SIG-M5 treated with dmso at 0.1 percent for 504 hours (cell line): ENCODE measurements around the gene TAS2R13.

Source experiments
- DNase-seq: peaks from one replicate; lab custom pipeline; 2025; ENCODE audit not compliant: unreplicated experiment; lab: John Stamatoyannopoulos, UW

TAS2R13 gene

GRCh38 chr12:10909462-10909861 is at the start of gene TAS2R13:
TSS of gene TAS2R13 (minus strand) at chr12:10909562. CDS start at chr12:10909298, 264 bp downstream.
- DNase-seq: no peak

GRCh38 chr12:10957741-10958140 is 48.4 kb upstream of the TAS2R13 start:
- no peak for DNase-seq

- no peak for DNase-seq
Measured at GRCh38 chr12:10956085-10956484, 46.7 kb upstream of the TAS2R13 start.

- no peak for DNase-seq
Measured at GRCh38 chr12:10952645-10953044, 43.3 kb upstream of the TAS2R13 start.

- DNase-seq: no peak
Measured at GRCh38 chr12:10943167-10943566, 33.8 kb upstream of the TAS2R13 start.

- DNase-seq: no peak
Measured at GRCh38 chr12:10941916-10942607, 32.7 kb upstream of the TAS2R13 start.

- DNase-seq: no peak
Measured at GRCh38 chr12:10941369-10941768, 32.0 kb upstream of the TAS2R13 start.

- no peak for DNase-seq
Measured at GRCh38 chr12:10940389-10940788, 31.0 kb upstream of the TAS2R13 start.

- no peak for DNase-seq
Measured at GRCh38 chr12:10939163-10939562, 29.8 kb upstream of the TAS2R13 start, which contains the start of gene TAS2R14. TSS of gene TAS2R14 (minus strand) at chr12:10939263. CDS start at chr12:10939207, 56 bp downstream.

- peak; percentile 3 for DNase-seq
Measured at GRCh38 chr12:10936506-10936905, 27.1 kb upstream of the TAS2R13 start.

- no peak for DNase-seq
Measured at GRCh38 chr12:10928746-10929286, 19.5 kb upstream of the TAS2R13 start, which contains the start of gene PRH2. TSS of gene PRH2 (plus strand) at chr12:10929236. CDS start at chr12:10929274, 38 bp downstream.

GRCh38 chr12:10926269-10926668 is 16.9 kb upstream of the TAS2R13 start:
- DNase-seq: no peak

GRCh38 chr12:10919809-10920208 is 10.4 kb upstream of the TAS2R13 start:
- no peak for DNase-seq

GRCh38 chr12:10910380-10910779 is 1.0 kb upstream of the TAS2R13 start:
- DNase-seq: no peak

- DNase-seq: no peak
Measured at GRCh38 chr12:10904686-10905085, 4.7 kb downstream of the TAS2R13 start.

- DNase-seq: no peak
Measured at GRCh38 chr12:10901427-10901826, 7.9 kb downstream of the TAS2R13 start.

- DNase-seq: no peak
Measured at GRCh38 chr12:10900972-10901371, 8.4 kb downstream of the TAS2R13 start.

- DNase-seq: no peak
Measured at GRCh38 chr12:10900530-10900929, 8.8 kb downstream of the TAS2R13 start.

- no peak for DNase-seq
Measured at GRCh38 chr12:10896854-10897253, 12.5 kb downstream of the TAS2R13 start.

GRCh38 chr12:10891937-10892336 is 17.4 kb downstream of the TAS2R13 start:
- DNase-seq: no peak

- DNase-seq: no peak
Measured at GRCh38 chr12:10889226-10889625, 20.1 kb downstream of the TAS2R13 start.

GRCh38 chr12:10884086-10884725 is 25.2 kb downstream of the TAS2R13 start, which contains the start of gene PRH1:
TSS of gene PRH1 (minus strand) at chr12:10884255. CDS start at chr12:10884217, 38 bp downstream.
- no peak for DNase-seq
